H1 (cell line): ENCODE results near the gene GALNT17. TPM values are rescaled to one million over a fixed set of nuclear protein-coding genes. Genes with fewer than 3 reads are reported as not detected.

Source experiments
- CTCF ChIA-PET: fragments of 300-600 bp; sonication (Branson Sonifier 250); formaldehyde crosslinking; loops from one replicate; lab custom pipeline; 2021; ENCODE audit not compliant: partially characterized antibody; lab: Charles Lee
- POLR2A ChIA-PET: fragments of 300-600 bp; sonication (Branson Sonifier 250); formaldehyde crosslinking; loops from one replicate; lab custom pipeline; 2021; ENCODE audit warnings: inconsistent platforms; ENCODE audit not compliant: partially characterized antibody; lab: Charles Lee
- DNase-seq, 2 experiments: peaks; one replicate each; pipeline versions ENCODE4 v3.0.0 to v3.0.0-alpha.2; 2010 to 2022; ENCODE audit warnings: low spot score in 2 of 2, low read depth in 1 of 2, mixed read lengths in 1 of 2
- FAIRE-seq: peaks from 2 replicates; lab custom pipeline; 2011; peaks lifted over from hg19 to GRCh38; lab: Jason Lieb, UNC
- H2AFZ ChIP-seq: 2 replicates; pipeline ENCODE4 v1.8.1; 2012; ENCODE audit warnings: low read length, inconsistent platforms
- H2AK5ac ChIP-seq: 2 replicates; pipeline ENCODE4 v1.6.1; 2013; ENCODE audit warnings: low read depth, low read length
- H2BK120ac ChIP-seq: replicated peaks from 2 replicates; pipeline ENCODE3; 2013; ENCODE audit warnings: low read depth, low read length, inconsistent platforms
- H2BK12ac ChIP-seq: 2 replicates; pipeline ENCODE4 v1.6.1; 2013; ENCODE audit warnings: low read depth, low read length
- H2BK15ac ChIP-seq: 2 replicates; pipeline ENCODE4 v1.6.1; 2013; ENCODE audit warnings: low read length
- H2BK20ac ChIP-seq: 2 replicates; pipeline ENCODE4 v1.6.1; 2013; ENCODE audit warnings: low read length
- H2BK5ac ChIP-seq: 2 replicates; pipeline ENCODE4 v1.6.1; 2013; ENCODE audit warnings: low read depth, low read length
- H3K14ac ChIP-seq: 2 replicates; pipeline ENCODE4 v1.6.1; 2013; ENCODE audit warnings: inconsistent platforms; ENCODE audit not compliant: insufficient read length
- H3K18ac ChIP-seq: 2 replicates; pipeline ENCODE4 v1.6.1; 2013; ENCODE audit warnings: low read length; ENCODE audit errors: extremely low read depth
- H3K23ac ChIP-seq: 2 replicates; pipeline ENCODE4 v1.6.1; 2013; ENCODE audit warnings: inconsistent platforms; ENCODE audit not compliant: insufficient read length
- H3K23me2 ChIP-seq: 2 replicates; pipeline ENCODE4 v1.6.1; 2013; ENCODE audit warnings: low read depth, low read length
- H3K27ac ChIP-seq: 2 replicates; pipeline ENCODE4 v1.6.1; 2011; ENCODE audit warnings: low read depth, low read length, inconsistent platforms
- H3K27me3 ChIP-seq, 4 experiments: replicated peaks in 1 of 4; 1 replicate in 1 of 4; 2 replicates in 3 of 4; pipeline versions ENCODE4 v1.6.1 to v1.8.1; 2011 to 2013; ENCODE audit warnings: low read length in 3 of 4, mild to moderate bottlenecking in 3 of 4, inconsistent platforms in 2 of 4, mixed read lengths in 2 of 4, moderate library complexity in 1 of 4; ENCODE audit not compliant: control insufficient read depth in 3 of 4, insufficient read depth in 3 of 4; ENCODE audit errors: extremely low read depth in 1 of 4
- H3K36me3 ChIP-seq, 4 experiments: 2 replicates each; pipeline versions ENCODE4 v1.6.1 to v1.8.1; 2011 to 2013; ENCODE audit warnings: mild to moderate bottlenecking in 4 of 4, low read length in 3 of 4, moderate library complexity in 2 of 4, control low read depth in 1 of 4, inconsistent platforms in 1 of 4; ENCODE audit not compliant: insufficient read depth in 4 of 4, control insufficient read depth in 2 of 4
- H3K4ac ChIP-seq: replicated peaks from 2 replicates; pipeline ENCODE3; 2013; ENCODE audit warnings: low read length, low read depth, mixed read lengths, inconsistent platforms; ENCODE audit not compliant: insufficient read length
- H3K4me1 ChIP-seq, 4 experiments: replicated peaks in 1 of 4; 1 replicate in 1 of 4; 2 replicates in 3 of 4; pipeline versions ENCODE4 v1.6.1 to v1.8.1; 2011 to 2013; ENCODE audit warnings: low read length in 3 of 4, inconsistent platforms in 2 of 4, mixed read lengths in 1 of 4; ENCODE audit not compliant: insufficient read depth in 4 of 4, control insufficient read depth in 3 of 4
- H3K4me2 ChIP-seq, 2 experiments: 2 replicates each; pipeline versions ENCODE4 v1.6.1 to v1.8.1; 2011 to 2013; ENCODE audit warnings: low read depth in 2 of 2, low read length in 2 of 2, control low read depth in 1 of 2, inconsistent platforms in 1 of 2, mild to moderate bottlenecking in 1 of 2; ENCODE audit not compliant: insufficient read depth in 1 of 2
- H3K4me3 ChIP-seq, 4 experiments: fragments of 200-600, 300-600 bp in 1 of 4; sonication (generic), shearing (Covaris generic), sonication (Bioruptor Twin) in 1 of 4; 2 replicates each; pipeline versions ENCODE4 v1.5.1 to v1.8.1; 2011 to 2016; ENCODE audit warnings: low read length in 4 of 4, low read depth in 3 of 4, control low read depth in 2 of 4, inconsistent platforms in 2 of 4, mild to moderate bottlenecking in 2 of 4, mixed read lengths in 1 of 4, moderate library complexity in 1 of 4; ENCODE audit not compliant: insufficient read depth in 2 of 4; ENCODE audit errors: extremely low read depth in 1 of 4
- H3K56ac ChIP-seq: replicated peaks from 2 replicates; pipeline ENCODE3; 2013; ENCODE audit warnings: low read depth, mild to moderate bottlenecking, mixed read lengths, low read length, inconsistent platforms; ENCODE audit not compliant: insufficient read length
- H3K79me1 ChIP-seq: 2 replicates; pipeline ENCODE4 v1.6.1; 2013; ENCODE audit warnings: low read depth, low read length, control low read depth
- H3K79me2 ChIP-seq, 2 experiments: 2 replicates each; pipeline versions ENCODE4 v1.6.1 to v1.8.1; 2012 to 2013; ENCODE audit warnings: low read length in 2 of 2, mild to moderate bottlenecking in 2 of 2, inconsistent platforms in 1 of 2; ENCODE audit not compliant: insufficient read depth in 2 of 2, control insufficient read depth in 1 of 2
- H3K9ac ChIP-seq, 4 experiments: replicated peaks in 1 of 4; 1 replicate in 1 of 4; 2 replicates in 3 of 4; pipeline versions ENCODE4 v1.6.1 to v1.8.1; 2011 to 2013; ENCODE audit warnings: low read depth in 3 of 4, low read length in 3 of 4, control low read depth in 2 of 4, mild to moderate bottlenecking in 2 of 4, moderate library complexity in 2 of 4, inconsistent platforms in 1 of 4; ENCODE audit errors: extremely low read depth in 1 of 4
- H3K9me3 ChIP-seq, 2 experiments: 2 replicates each; pipeline versions ENCODE4 v1.6.1 to v1.8.1; 2012 to 2013; ENCODE audit warnings: mild to moderate bottlenecking in 2 of 2, moderate library complexity in 2 of 2, control low read depth in 1 of 2, inconsistent platforms in 1 of 2, low read depth in 1 of 2, low read length in 1 of 2, mixed read lengths in 1 of 2; ENCODE audit not compliant: insufficient read depth in 2 of 2
- H4K20me1 ChIP-seq, 2 experiments: replicated peaks in 1 of 2; 2 replicates each; pipeline versions ENCODE3 to v1.8.1; 2011 to 2013; ENCODE audit warnings: inconsistent platforms in 2 of 2, low read length in 2 of 2, mild to moderate bottlenecking in 1 of 2; ENCODE audit not compliant: insufficient read depth in 2 of 2, control insufficient read depth in 1 of 2
- H4K5ac ChIP-seq: 2 replicates; pipeline ENCODE4 v1.6.1; 2013; ENCODE audit warnings: low read length, low read depth, mixed read lengths, inconsistent platforms; ENCODE audit not compliant: insufficient read length
- H4K8ac ChIP-seq: 2 replicates; pipeline ENCODE4 v1.8.0; 2013; ENCODE audit warnings: mild to moderate bottlenecking, moderate library complexity, low read length, inconsistent platforms; ENCODE audit not compliant: insufficient read depth; ENCODE audit errors: extremely low read depth
- H4K91ac ChIP-seq: replicated peaks from 2 replicates; pipeline ENCODE3; 2013; ENCODE audit warnings: low read length, mixed read lengths, inconsistent platforms; ENCODE audit not compliant: insufficient read length
- CHD2 ChIP-seq: IDR thresholded peaks from 2 replicates; pipeline ENCODE4 v1.6.1; 2012; ENCODE audit warnings: low read length, improper control_type of control experiment
- E2F6 ChIP-seq: IDR thresholded peaks from 2 replicates; pipeline ENCODE4 v1.6.1; 2012; ENCODE audit warnings: inconsistent platforms
- HDAC2 ChIP-seq, 2 experiments: fragments of 300-600 bp in 1 of 2; sonication (generic) in 1 of 2; IDR thresholded peaks; 2 replicates each; pipeline ENCODE4 v1.6.1; 2011 to 2012; ENCODE audit warnings: low read depth in 2 of 2, low read length in 2 of 2, mild to moderate bottlenecking in 2 of 2, moderate library complexity in 2 of 2, borderline replicate concordance in 1 of 2, inconsistent platforms in 1 of 2
- POLR2A ChIP-seq, 2 experiments: IDR thresholded peaks; 1 replicate in 1 of 2; 2 replicates in 1 of 2; pipeline ENCODE4 v1.6.1; 2011; ENCODE audit warnings: low read depth in 2 of 2, low read length in 2 of 2, mild to moderate bottlenecking in 2 of 2; ENCODE audit errors: control extremely low read depth in 1 of 2
- RXRA ChIP-seq: IDR thresholded peaks from 2 replicates; pipeline ENCODE4 v1.6.1; 2011; ENCODE audit warnings: low read depth, mild to moderate bottlenecking, low read length, moderate library complexity; ENCODE audit not compliant: insufficient read depth
- SIN3A ChIP-seq, 2 experiments: IDR thresholded peaks in 1 of 2; conservative IDR thresholded peaks in 1 of 2; 2 replicates each; pipeline ENCODE4 v1.6.1; 2011 to 2012; ENCODE audit warnings: low read length in 2 of 2, improper control_type of control experiment in 1 of 2, low read depth in 1 of 2, mild to moderate bottlenecking in 1 of 2
- SP4 ChIP-seq: IDR thresholded peaks from 2 replicates; pipeline ENCODE4 v1.6.1; 2012; ENCODE audit warnings: low read length, inconsistent platforms
- WGBS, 2 experiments: shearing (Covaris generic) in 1 of 2; methylation state at CpG; one replicate each; pipeline versions ENCODE4 v1.1.6 to v1.1.7; 2013 to 2015; ENCODE audit warnings: low lambda C conversion rate in 2 of 2, mixed read lengths in 2 of 2, inconsistent platforms in 1 of 2, low coverage in 1 of 2, missing lambda C conversion rate in 1 of 2; ENCODE audit not compliant: insufficient replicate concordance in 2 of 2, insufficient coverage in 1 of 2, insufficient read length in 1 of 2; ENCODE audit errors: extremely low coverage in 1 of 2, missing lambda C conversion rate in 1 of 2; 5-methylcytosine and 5-hydroxymethylcytosine counted together
- polyA plus RNA-seq, 7 experiments: library from polyadenylated mRNA; depleted of rRNA in 3 of 7; stranded (reverse) in 5 of 7; unstranded in 2 of 7; fragments of >200 nt in 5 of 7; fragments of 200-250 nt in 2 of 7; gene quantifications; 1 replicate in 5 of 7; 2 replicates in 1 of 7; 4 replicates in 1 of 7; pipeline versions ENCODE4 v1.2.1 to v1.2.3, GENCODE V29; 2011 to 2013; ENCODE audit warnings: missing spikeins in 2 of 7, mixed read lengths in 2 of 7
- total RNA-seq: library from RNA; stranded (reverse); fragmentation: NEBNext Ultra II Directional; extraction: Animal tissue kit (Norgen Biotek cat#: 25700); gene quantifications from 2 replicates; pipeline ENCODE4 v1.2.1, GENCODE V29; 2021

Gene GALNT17
- total and polyA plus RNA-seq, 2 of the 8 experiments (the other 6 are each of a cell fraction or from before 2014, with no cell fraction given) = 37.7 to 47.0 TPM

- TF ChIP-seq E2F6 = no peak
- TF ChIP-seq HDAC2 (IDR thresholded peaks at IDR 0.05; ENCODE audit: borderline replicate concordance in 1 of 2, low read depth in 2 of 2, low read length in 2 of 2) = no peak
- TF ChIP-seq POLR2A (IDR thresholded peaks at IDR 0.05; ENCODE audit: control extremely low read depth in 1 of 2, low read depth in 2 of 2, low read length in 2 of 2) = no peak
- no peak for TF ChIP-seq CHD2
- no peak for TF ChIP-seq RXRA
- TF ChIP-seq SP4 = no peak
- no peak for TF ChIP-seq SIN3A (conservative IDR thresholded peaks at IDR 0.05 in 1 of 2, IDR thresholded peaks at IDR 0.05 in 1 of 2; ENCODE audit: low read depth in 1 of 2, low read length in 2 of 2)
- TF ChIP-seq, all 59 proteins: peak for 0
- Histone ChIP-seq H3K27me3 (no peaks in the 10 kb centered on the region), H2BK5ac (no peak overlapping the region), H2AK5ac (no peak overlapping the region), H3K9ac (no peak overlapping the region), H2BK12ac (no peak overlapping the region), H3K18ac (no peak overlapping the region), H3K4me1 (no peaks in the 10 kb centered on the region), H3K23ac (no peak overlapping the region), H3K9me3 (peaks cover 14 to 17% of the 10 kb centered on the region in 2 experiments), H3K27ac (no peak overlapping the region), H2BK20ac (no peak overlapping the region), H4K5ac (no peak overlapping the region), H3K14ac (no peak overlapping the region), H3K56ac (no peak overlapping the region), H2BK15ac (no peak overlapping the region), H4K8ac (no peak overlapping the region), H4K20me1 (no peaks in the 10 kb centered on the region), H3K4me3 (no peak overlapping the region), H3K79me1 (peaks cover 5% of the 10 kb centered on the region), H3K23me2 (no peaks in the 10 kb centered on the region), H2BK120ac (no peak overlapping the region), H3K4me2 (no peak overlapping the region), H3K36me3 (peaks cover 0 to 3% (median 0%) of the 10 kb centered on the region in 4 experiments; a peak in 2 of 8 replicates), H2AFZ (no peak overlapping the region), H4K91ac (no peak overlapping the region), H3K79me2 (peaks cover 0 to 52% of the 10 kb centered on the region in 2 experiments; a peak in 2 of 4 replicates), H3K4ac (no peak overlapping the region)
- WGBS, 2 experiments = 95% methylated on average over 5 of the region's 5 CpGs; no CpG with 5 or more reads in 1 of the 2 experiments
- POLR2A ChIA-PET = interaction anchor here (1.5 kb wide), 1 partner anchor 13 kb away, joined by 6 read pairs; no protein-coding TSS in a partner anchor
- DNase-seq (no peak), FAIRE-seq (no peak)
- CTCF ChIA-PET = interaction anchor here (0.6 to 1.1 kb wide), 3 partner anchors 17 to 89 kb away, joined by 3 read pairs; no protein-coding TSS in a partner anchor
Observed at GRCh38 chr7:71372991-71373390, 241.0 kb downstream of the GALNT17 start.
